CD4-positive, alpha-beta T cell (primary cell): ENCODE measurements around the gene RCL1. TPM values are rescaled to one million over a fixed set of nuclear protein-coding genes. Genes with fewer than 3 reads are reported as not detected.
"Not testable (repeated sequence)": the region's sequence is repeated elsewhere in the genome, so short reads cannot be mapped to it uniquely, and the experiment has no call there.

Source experiments
- ATAC-seq: fragments of 200-7000 bp; cut with Tn5 transposase; one replicate; pipeline ENCODE4 v1.10.0; 2022; ENCODE audit warnings: mild to moderate bottlenecking; ENCODE audit not compliant: poor library complexity
- CTCF ChIA-PET: fragments of 350-600 bp; sonication (Branson Sonifier 250); formaldehyde crosslinking; loops from one replicate; lab custom pipeline; 2021; ENCODE audit warnings: antibody characterized with exemption, inconsistent platforms; lab: Charles Lee
- POLR2A ChIA-PET: fragments of 350-600 bp; sonication (Branson Sonifier 250); formaldehyde crosslinking; loops from one replicate; lab custom pipeline; 2021; ENCODE audit warnings: antibody characterized with exemption, inconsistent platforms; lab: Charles Lee
- DNase-seq, 14 experiments: peaks; one replicate each; pipeline ENCODE4 v3.0.0-alpha.2; 2013 to 2020; ENCODE audit warnings: mixed read lengths in 2 of 14
- H3K27ac ChIP-seq, 2 donors: one replicate each; pipeline versions ENCODE4 v1.5.1 to v1.7.0; 2013; ENCODE audit warnings: low read length in 2 of 2, low read depth in 1 of 2, mild to moderate bottlenecking in 1 of 2
- H3K27me3 ChIP-seq, 2 experiments: 1 replicate in 1 of 2; 2 replicates in 1 of 2; pipeline versions ENCODE4 v1.6.1 to v1.7.0; 2013; ENCODE audit warnings: low read length in 2 of 2, control low read depth in 1 of 2, mild to moderate bottlenecking in 1 of 2, moderate library complexity in 1 of 2; ENCODE audit not compliant: insufficient read depth in 2 of 2, control insufficient read depth in 1 of 2
- H3K36me3 ChIP-seq: one replicate; pipeline ENCODE4 v1.6.1; 2013; ENCODE audit warnings: low read length, control low read depth; ENCODE audit not compliant: insufficient read depth
- H3K4me1 ChIP-seq: one replicate; pipeline ENCODE4 v1.6.1; 2013; ENCODE audit warnings: low read length, control low read depth; ENCODE audit not compliant: insufficient read depth
- H3K4me3 ChIP-seq: one replicate; pipeline ENCODE4 v1.5.1; 2013; ENCODE audit warnings: mild to moderate bottlenecking, low read length, moderate library complexity
- H3K9me3 ChIP-seq, 2 experiments: 1 replicate in 1 of 2; 2 replicates in 1 of 2; pipeline versions ENCODE4 v1.6.1 to v1.7.0; 2013; ENCODE audit warnings: low read length in 2 of 2, mild to moderate bottlenecking in 2 of 2, control low read depth in 1 of 2, moderate library complexity in 1 of 2; ENCODE audit not compliant: control insufficient read depth in 1 of 2, insufficient read depth in 1 of 2
- H3K27ac Mint-ChIP-seq: one replicate; pipeline ENCODE4 v1.8.0; 2020; ENCODE audit warnings: mixed read lengths
- H3K27me3 Mint-ChIP-seq: one replicate; pipeline ENCODE4 v1.8.0; 2021; ENCODE audit warnings: mixed read lengths
- H3K36me3 Mint-ChIP-seq: one replicate; pipeline ENCODE4 v1.8.0; 2021; ENCODE audit warnings: low read depth, mixed read lengths
- H3K4me1 Mint-ChIP-seq: one replicate; pipeline ENCODE4 v1.8.0; 2021; ENCODE audit warnings: low read depth, mixed read lengths
- H3K4me3 Mint-ChIP-seq: one replicate; pipeline ENCODE4 v1.8.0; 2020; ENCODE audit warnings: mild to moderate bottlenecking, mixed read lengths
- H3K9me3 Mint-ChIP-seq: one replicate; pipeline ENCODE4 v1.8.0; 2020; ENCODE audit warnings: mixed read lengths
- CTCF ChIP-seq: fragments of 200-600 bp; IDR thresholded peaks from one replicate; pipeline ENCODE4 v1.8.0; 2022; ENCODE audit warnings: antibody characterized with exemption, mild to moderate bottlenecking
- intact Hi-C, 2 experiments: fragments of 100-400 bp; cut with DNase I in 1 of 2; cut with micrococcal nuclease in 1 of 2; formaldehyde crosslinking; loops; one replicate each; pipeline versions ENCODE4 v1.15.1 to v1.9.0; 2023 to 2025; cut with DNase I, micrococcal nuclease
- total RNA-seq, 174 experiments: library from RNA in 2 of 174; stranded (reverse) in 2 of 174; gene quantifications; one replicate each; pipeline ENCODE4 v1.2.3 and lab custom pipeline; 2021 to 2026

Gene RCL1
- total RNA-seq, 2 experiments from 2014 or later = 33.8 to 35.5 TPM

- no peak overlapping the region for H3K27ac Mint-ChIP-seq
- Histone ChIP-seq H3K36me3 (no peaks in the 10 kb centered on the region), H3K4me1 (no peaks in the 10 kb centered on the region), H3K4me3 (no peak overlapping the region), H3K9me3 (peaks cover 0 to 5% of the 10 kb centered on the region in 2 experiments), H3K27ac (no peak overlapping the region), H3K27me3 (no peaks in the 10 kb centered on the region)
- TF ChIP-seq CTCF = no peak
- ChIA-PET CTCF (interaction anchor here (0.8 to 1.1 kb wide), 2 partner anchors 11 to 15 kb away, joined by 3 to 4 read pairs; no protein-coding TSS in a partner anchor), POLR2A (no interaction called here)
- ATAC-seq (no peak), DNase-seq (no peak)
- no peaks in the 10 kb centered on the region for H3K9me3 Mint-ChIP-seq
- intact Hi-C loops = no loop called here
- no peak overlapping the region for H3K4me3 Mint-ChIP-seq
- no peaks in the 10 kb centered on the region for H3K4me1 Mint-ChIP-seq
- H3K36me3 Mint-ChIP-seq = no peaks in the 10 kb centered on the region
- H3K27me3 Mint-ChIP-seq = no peaks in the 10 kb centered on the region
Observed at GRCh38 chr9:4774209-4774608, 18.5 kb upstream of the RCL1 start.

- POLR2A ChIA-PET, intact Hi-C loops, H3K9me3 ChIP-seq: not testable (repeated sequence)
Observed at GRCh38 chr9:4774958-4775357, 17.8 kb upstream of the RCL1 start.

GRCh38 chr9:4780651-4781050, 12.1 kb upstream of the RCL1 start:
- Histone ChIP-seq H3K27me3 (no peaks in the 10 kb centered on the region), H3K4me3 (no peak overlapping the region), H3K36me3 (no peaks in the 10 kb centered on the region), H3K9me3 (no peaks in the 10 kb centered on the region), H3K27ac (no peak overlapping the region), H3K4me1 (no peaks in the 10 kb centered on the region)
- no peaks in the 10 kb centered on the region for H3K36me3 Mint-ChIP-seq
- H3K27ac Mint-ChIP-seq = no peak overlapping the region
- intact Hi-C loops = no loop called here
- ATAC-seq = no peak
- TF ChIP-seq CTCF = no peak
- no peak overlapping the region for H3K4me3 Mint-ChIP-seq
- H3K27me3 Mint-ChIP-seq = peaks cover 8% of the 10 kb centered on the region
- no peak for DNase-seq
- no peaks in the 10 kb centered on the region for H3K4me1 Mint-ChIP-seq
- POLR2A ChIA-PET = no interaction called here
- CTCF ChIA-PET = no interaction called here
- H3K9me3 Mint-ChIP-seq = no peaks in the 10 kb centered on the region

More at GRCh38 chr9:4774958-4775357, 17.8 kb upstream of the RCL1 start:
- H3K4me1 ChIP-seq, H3K27ac Mint-ChIP-seq, H3K4me1 Mint-ChIP-seq, H3K4me3 Mint-ChIP-seq, DNase-seq, H3K4me3 ChIP-seq, H3K36me3 ChIP-seq, H3K27ac ChIP-seq, H3K36me3 Mint-ChIP-seq, H3K27me3 Mint-ChIP-seq, H3K9me3 Mint-ChIP-seq, ATAC-seq, CTCF ChIA-PET, H3K27me3 ChIP-seq: not testable (repeated sequence)

- no peak overlapping the region for H3K27ac ChIP-seq
- Mint-ChIP-seq H3K4me1 (no peaks in the 10 kb centered on the region), H3K27me3 (peaks cover 8% of the 10 kb centered on the region), H3K4me3 (no peak overlapping the region), H3K36me3 (no peaks in the 10 kb centered on the region), H3K9me3 (no peaks in the 10 kb centered on the region), H3K27ac (no peak overlapping the region)
- TF ChIP-seq CTCF = no peak
- H3K36me3 ChIP-seq = no peaks in the 10 kb centered on the region
- DNase-seq = no peak
- no peaks in the 10 kb centered on the region for H3K27me3 ChIP-seq
- H3K9me3 ChIP-seq = no peaks in the 10 kb centered on the region
- no peak overlapping the region for H3K4me3 ChIP-seq
- H3K4me1 ChIP-seq = no peaks in the 10 kb centered on the region
- ChIA-PET CTCF (no interaction called here), POLR2A (no interaction called here)
- intact Hi-C loops = no loop called here
- no peak for ATAC-seq
Observed at GRCh38 chr9:4781408-4781807, 11.3 kb upstream of the RCL1 start.

- H3K4me3 Mint-ChIP-seq, H3K36me3 ChIP-seq, ATAC-seq, H3K9me3 Mint-ChIP-seq, H3K27me3 ChIP-seq, H3K4me1 ChIP-seq, H3K27me3 Mint-ChIP-seq, DNase-seq, H3K27ac ChIP-seq, H3K9me3 ChIP-seq, H3K36me3 Mint-ChIP-seq, H3K4me1 Mint-ChIP-seq, intact Hi-C loops, H3K27ac Mint-ChIP-seq, H3K4me3 ChIP-seq: not testable (repeated sequence)
- ChIA-PET CTCF (interaction anchor here (1.0 kb wide), 1 partner anchor 14 kb away, joined by 4 read pairs; no protein-coding TSS in a partner anchor), POLR2A (interaction anchor here (0.8 to 1.8 kb wide), 2 partner anchors 9 to 10 kb away, joined by 4 to 6 read pairs; no protein-coding TSS in a partner anchor)
Observed at GRCh38 chr9:4783191-4783590, 9.6 kb upstream of the RCL1 start.
